ENCODE results near the gene ATP5F1A.

- TF ChIP-seq EZH2 (IDR thresholded peaks at IDR 0.05) (no peak), POLR2AphosphoS5 (IDR thresholded peaks at IDR 0.05; ENCODE audit: borderline replicate concordance, low read depth, low read length) (no peak)
Observed at GRCh38 chr18:46096651-46097300, 1.3 kb downstream of the ATP5F1A start.

Data from SK-N-MC (cell line).